HG02852 (cell line): ENCODE measurements around the gene TMTC4.
A peak's percentile ranks its signal among the peaks of the same experiment; 100 is the strongest.

ENCODE experiments used
- ATAC-seq: cut with Tn5 transposase; IDR thresholded peaks from one replicate; pipeline ENCODE4 v1.9.1; 2021; ENCODE audit warnings: mild to moderate bottlenecking, moderate library complexity; ENCODE audit not compliant: unreplicated experiment

TMTC4 gene

DNA sequence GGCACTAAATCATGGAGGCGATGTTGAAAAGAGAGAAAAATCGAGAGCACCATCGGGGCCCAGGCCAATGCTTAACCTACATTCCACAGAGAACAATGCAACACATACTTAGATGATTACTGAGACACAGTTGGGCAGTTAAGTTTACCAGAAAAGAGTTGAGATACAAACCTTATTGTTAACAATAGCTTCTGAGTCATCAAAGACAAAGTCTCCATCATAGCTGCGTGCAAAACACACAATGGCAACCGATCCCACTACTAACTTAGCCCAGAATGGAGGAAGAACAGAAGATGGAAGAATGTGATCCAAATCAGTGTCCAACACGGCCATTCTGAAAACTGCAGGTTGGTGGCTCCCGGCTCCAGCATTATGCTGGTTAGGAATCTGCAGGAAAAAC lies 6.2 kb downstream of the TMTC4 start:
- no peak for ATAC-seq

DNA sequence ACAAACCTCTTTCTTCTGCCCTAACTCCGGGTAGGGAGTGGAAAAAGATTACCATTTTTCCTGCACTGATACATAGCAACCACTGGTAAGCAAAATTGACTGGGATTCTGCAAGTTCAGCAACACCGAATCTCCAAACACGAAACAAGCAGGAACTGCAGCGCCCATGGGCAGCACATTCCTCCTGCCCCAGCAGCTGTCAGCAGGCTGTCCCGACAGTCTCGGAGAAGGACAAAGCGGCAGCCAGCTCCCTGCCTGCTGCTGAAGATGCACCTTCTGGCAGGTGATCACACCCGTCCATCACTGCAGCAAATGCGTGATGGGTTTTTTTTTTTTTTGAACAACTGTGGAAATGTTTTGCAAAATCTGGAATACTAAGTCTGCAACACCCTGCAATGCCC lies 6.7 kb downstream of the TMTC4 start:
- ATAC-seq = no peak

DNA sequence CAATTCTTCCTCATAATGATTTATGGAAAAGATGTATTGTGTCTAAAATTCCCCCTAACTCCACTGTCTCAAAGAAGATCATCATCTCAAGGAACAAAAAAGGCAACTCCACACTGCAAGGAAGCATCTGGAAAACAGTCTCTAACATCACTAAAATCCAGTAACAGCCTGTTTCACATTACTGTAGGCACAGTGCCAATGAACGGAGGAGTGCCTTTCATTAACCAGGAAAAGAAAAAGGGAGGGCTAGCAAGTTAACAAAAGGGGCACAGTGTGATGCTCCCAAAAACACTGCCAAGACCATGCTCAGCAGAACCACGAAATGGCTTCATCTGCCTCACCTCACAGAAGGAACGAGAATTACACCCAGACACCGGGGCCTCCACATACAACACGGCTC lies 8.5 kb downstream of the TMTC4 start:
- ATAC-seq = no peak

DNA sequence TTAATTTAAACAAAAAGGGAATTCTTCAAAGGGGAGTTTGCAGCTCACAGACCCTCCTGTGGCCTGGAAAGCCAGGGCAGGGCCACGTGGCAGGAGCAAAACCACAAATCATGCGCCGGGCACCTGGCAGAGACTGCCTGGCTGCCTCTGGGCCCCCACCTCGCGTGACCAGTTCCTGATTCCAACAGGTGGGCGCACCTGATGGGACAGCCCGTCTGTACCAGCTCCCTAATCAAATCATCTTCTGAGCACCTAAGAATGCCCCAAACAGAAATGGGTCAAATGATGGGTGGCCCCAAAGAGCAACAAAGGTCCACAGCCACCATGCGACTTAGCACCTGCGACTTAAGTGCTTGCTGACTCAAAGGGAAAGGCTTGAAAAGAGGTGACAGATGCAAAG lies 9.2 kb downstream of the TMTC4 start:
- ATAC-seq = no peak

DNA sequence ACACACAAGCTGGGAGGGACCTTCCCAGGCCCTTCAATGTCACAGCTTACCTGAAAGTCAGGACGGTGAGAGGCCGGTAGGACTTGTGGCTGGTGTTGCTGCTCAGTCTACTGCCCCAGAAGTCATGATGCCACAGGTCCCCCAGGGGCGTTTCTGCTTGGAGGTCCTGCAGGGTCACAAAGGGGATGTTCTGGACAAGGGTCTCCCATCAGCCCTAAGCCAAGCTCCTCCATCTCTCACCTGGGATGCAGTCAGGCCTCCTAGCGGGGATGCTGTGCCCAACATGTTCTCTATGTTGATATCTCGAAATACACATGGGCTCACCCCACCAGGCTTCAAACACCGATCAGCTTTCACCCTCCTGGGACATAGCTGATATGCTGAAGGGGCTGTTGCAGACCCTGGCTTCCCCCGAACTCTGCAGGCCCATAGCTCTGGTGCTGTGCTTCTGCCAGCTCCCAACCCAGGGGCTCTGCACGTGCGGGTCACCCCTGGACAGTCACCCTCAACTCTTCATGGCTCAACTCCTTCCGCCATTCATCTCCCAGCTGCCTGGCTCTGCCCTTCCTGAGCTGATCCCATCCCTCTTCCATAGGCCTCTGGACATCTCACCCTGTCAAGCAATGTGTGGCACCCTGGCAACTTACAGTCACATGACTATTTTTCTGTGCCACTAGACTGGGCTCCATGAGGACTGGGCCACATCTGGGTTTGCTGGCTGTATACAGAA lies 10.3 kb downstream of the TMTC4 start:
- no peak for ATAC-seq

DNA sequence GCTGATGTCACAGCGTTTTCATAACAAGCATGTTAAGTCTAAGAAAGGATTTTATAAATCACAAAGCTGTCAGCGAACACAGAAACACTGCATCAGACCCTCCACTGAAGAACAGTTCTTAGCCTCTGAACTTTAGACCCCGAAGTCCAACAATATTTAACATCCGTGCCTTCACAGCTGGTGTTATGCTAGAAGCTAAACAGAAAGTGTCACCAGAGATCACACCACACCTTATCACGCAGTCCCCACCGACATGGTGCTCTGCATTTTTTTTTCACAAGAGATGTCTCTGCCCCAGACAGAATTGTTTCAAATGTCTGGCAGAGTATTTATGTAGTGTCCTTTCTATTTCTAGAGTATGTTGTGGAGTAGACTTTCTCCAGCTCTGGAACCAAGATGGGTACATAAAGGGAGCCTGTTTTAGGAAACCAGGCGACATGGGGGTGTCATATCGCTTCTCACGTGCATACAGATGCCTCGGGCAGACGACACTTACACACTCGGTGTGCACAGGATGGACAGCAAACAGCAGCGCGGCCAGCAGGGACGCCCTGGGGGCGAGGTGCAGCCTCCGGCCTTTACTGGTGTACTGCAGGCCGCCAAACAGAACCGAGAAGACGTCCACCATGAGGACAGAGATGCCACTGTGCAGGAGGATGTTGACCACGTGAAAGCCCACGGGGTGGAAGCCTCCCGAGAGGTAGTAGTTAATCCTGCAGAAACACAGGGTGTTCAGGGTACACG lies 12.0 kb downstream of the TMTC4 start:
- ATAC-seq = no peak

- no peak for ATAC-seq
Observed at GRCh38 chr13:100660761-100661160, 13.8 kb downstream of the TMTC4 start.

DNA sequence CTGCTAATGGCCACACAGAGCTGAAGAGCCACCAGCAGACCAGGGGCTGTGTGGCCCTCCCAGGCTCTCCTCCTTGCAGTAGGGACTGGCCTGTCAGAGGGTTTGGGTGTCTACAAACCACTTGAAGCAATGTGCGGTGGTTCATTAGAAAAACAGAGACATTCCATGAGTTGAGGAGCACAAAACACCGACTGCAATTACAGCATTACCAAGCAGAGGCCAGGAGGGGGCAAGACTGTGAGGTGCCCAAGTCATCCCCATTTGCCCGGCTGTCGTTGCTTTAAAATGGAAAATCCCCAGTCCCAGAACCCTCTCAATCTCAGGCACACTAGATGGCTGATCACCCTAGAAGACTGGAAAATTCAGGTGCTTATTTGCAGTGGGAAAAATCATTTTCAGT lies 15.0 kb downstream of the TMTC4 start:
- ATAC-seq = no peak

GRCh38 chr13:100658363-100658762 lies 16.2 kb downstream of the TMTC4 start:
- peak; percentile 73 for ATAC-seq

DNA sequence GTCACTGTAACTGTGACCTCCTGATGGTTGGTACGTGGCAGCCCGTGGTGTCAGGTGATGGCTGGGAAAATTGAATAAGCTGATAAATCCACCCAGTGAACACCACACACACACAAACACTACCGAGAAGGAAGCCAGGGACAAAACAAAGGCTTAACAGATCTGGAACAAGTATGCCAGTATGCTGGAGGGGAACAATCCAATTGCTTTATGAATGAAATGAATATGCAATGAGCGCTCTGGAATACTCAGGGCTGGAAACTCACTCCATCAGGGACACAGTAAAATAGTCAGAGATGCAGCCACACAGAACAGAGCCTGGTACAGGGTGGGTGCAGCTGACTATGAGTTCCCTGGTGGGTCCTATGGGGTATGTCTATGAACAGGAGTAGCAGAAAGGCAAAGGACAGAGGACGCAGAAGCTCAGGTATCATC lies 16.7 kb downstream of the TMTC4 start:
- ATAC-seq = peak; percentile 19

GRCh38 chr13:100652510-100652909 lies 22.1 kb downstream of the TMTC4 start:
- ATAC-seq = no peak

- no peak for ATAC-seq
Observed at GRCh38 chr13:100650326-100650725, 24.3 kb downstream of the TMTC4 start.

GRCh38 chr13:100648354-100648753 lies 26.2 kb downstream of the TMTC4 start:
- no peak for ATAC-seq

- no peak for ATAC-seq
Observed at GRCh38 chr13:100646871-100647270, 27.7 kb downstream of the TMTC4 start.

DNA sequence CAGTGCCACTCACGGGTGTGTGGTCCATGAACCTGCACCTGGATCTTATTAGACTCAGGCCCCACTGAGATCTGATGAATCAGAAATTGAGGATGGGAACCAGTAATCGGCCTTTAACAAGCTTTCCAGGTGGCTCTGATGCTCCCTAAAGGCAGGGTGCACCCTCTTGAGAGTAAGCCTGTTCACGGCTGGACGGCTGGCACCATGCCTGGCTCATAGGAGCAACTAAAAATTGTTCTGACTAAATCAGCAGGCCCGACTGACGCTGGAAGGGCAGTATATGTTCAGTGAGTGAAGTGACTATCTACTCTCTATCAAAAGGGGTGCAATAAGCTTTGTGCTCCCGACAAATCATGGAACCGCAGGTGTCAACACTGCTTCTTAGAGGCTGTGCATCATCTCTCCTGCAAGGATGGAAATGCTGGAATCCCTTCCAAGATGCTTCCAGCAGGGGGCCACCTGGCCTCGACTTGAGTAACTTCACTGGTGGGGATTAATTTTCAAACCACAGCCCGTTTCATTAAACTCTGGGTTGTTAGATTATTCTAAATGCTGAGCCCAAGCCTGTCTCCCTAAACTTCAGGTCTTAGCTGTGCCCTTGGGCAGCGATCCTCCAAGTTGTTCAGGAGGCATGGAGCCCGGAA lies 28.4 kb downstream of the TMTC4 start:
- ATAC-seq = no peak

GRCh38 chr13:100645382-100645781 lies 29.2 kb downstream of the TMTC4 start:
- ATAC-seq = no peak

GRCh38 chr13:100644371-100644770 lies 30.2 kb downstream of the TMTC4 start:
- ATAC-seq = no peak

GRCh38 chr13:100637796-100638195 lies 36.8 kb downstream of the TMTC4 start:
- no peak for ATAC-seq

GRCh38 chr13:100637380-100637779 lies 37.2 kb downstream of the TMTC4 start:
- ATAC-seq = no peak

- ATAC-seq = no peak
Observed at GRCh38 chr13:100636441-100636840, 38.2 kb downstream of the TMTC4 start.

DNA sequence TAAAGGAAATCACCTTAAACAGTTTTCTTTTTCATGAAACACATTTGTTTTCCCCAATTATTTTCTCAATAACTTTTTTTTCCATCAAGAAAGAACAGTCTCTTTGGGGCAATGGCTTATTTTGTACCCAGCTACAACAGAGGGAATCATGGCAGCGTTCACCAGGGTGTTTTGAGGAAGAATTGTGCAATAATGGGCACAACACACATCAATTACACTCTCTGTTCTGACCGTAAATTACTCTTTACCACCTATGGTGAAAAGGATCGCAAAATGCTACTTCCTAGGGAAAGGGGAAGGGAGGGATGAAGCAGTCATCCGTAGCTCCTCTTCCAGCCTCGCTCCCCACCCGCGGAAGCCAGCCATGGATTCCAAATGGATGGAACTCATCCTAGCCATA lies 38.6 kb downstream of the TMTC4 start:
- no peak for ATAC-seq

- no peak for ATAC-seq
Observed at GRCh38 chr13:100634696-100635095, 39.9 kb downstream of the TMTC4 start.
